ENCODE data around the gene CLIP2. TPM values are rescaled to one million over a fixed set of nuclear protein-coding genes. Genes with fewer than 3 reads are reported as not detected.
A peak's percentile ranks its signal among the peaks of the same experiment; 100 is the strongest.

CLIP2 gene
- polyA plus RNA-seq, 1 of the 3 experiments (the other 2 are of a cell fraction): 14.3 TPM

DNA sequence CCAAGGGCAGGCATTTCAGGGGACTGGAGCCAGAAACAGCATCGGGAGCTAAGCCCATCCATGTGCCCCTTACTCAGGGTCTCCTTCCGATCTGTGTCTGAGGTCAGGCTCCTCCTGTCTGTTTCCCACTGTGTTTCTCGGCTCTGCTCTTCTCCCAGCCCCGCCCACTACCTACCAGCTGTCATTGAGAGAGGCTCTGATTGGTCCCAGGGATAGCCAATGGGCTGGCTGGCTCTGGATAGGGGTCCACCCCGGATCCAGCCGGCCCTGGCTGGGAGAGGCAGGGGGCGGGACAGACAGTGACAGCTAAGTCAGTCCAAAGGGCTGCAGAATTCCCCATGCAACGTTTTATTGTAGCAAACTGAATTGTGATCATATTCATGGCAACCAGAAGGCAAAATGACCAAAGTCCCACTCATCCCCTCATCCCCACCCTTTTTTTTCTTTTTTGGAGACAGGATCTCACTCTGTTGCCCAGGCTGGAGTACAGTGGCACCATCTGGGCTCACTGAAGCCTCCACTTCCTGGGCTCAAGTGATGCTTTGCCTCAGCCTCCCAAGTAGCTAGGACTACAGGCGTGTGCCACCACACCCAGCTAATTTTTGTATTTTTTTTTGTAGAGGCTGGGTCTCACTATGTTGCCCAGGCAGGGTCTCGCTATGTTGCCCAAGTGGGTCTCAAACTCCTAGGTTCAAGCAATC, 76.3 kb downstream of the CLIP2 start:
- H3K9me3 ChIP-seq: no peaks in the 10 kb centered on the region
- TF ChIP-seq GABPA (IDR thresholded peaks at IDR 0.05; ENCODE audit: low read depth): no peak
- peak; percentile 90 for TF ChIP-seq MXI1 (IDR thresholded peaks at IDR 0.05; ENCODE audit: low read depth, low read length)
- TF ChIP-seq RFX5 (IDR thresholded peaks at IDR 0.05; ENCODE audit: low read length): peak; percentile 70
- ChIA-PET CTCF (interaction anchor here (0.8 to 2.8 kb wide), 9 partner anchors 11 to 201 kb away, joined by 3 to 22 read pairs (median 4); no protein-coding TSS in a partner anchor), POLR2A (interaction anchor here (0.6 kb wide), 1 partner anchor 261 kb away, joined by 3 read pairs; no protein-coding TSS in a partner anchor)
- peak overlapping the region in 1 of 2 experiments; percentile 47; a peak in 2 of 4 replicates for H3K27ac ChIP-seq (ENCODE audit: low read depth in 2 of 2, low read length in 1 of 2)
- H3K27me3 ChIP-seq (ENCODE audit: insufficient read depth): no peaks in the 10 kb centered on the region
- H3K4me3 ChIP-seq (ENCODE audit: low read depth in 2 of 2, low read length in 1 of 2): no peak overlapping the region
- H3K9me2 ChIP-seq: no peaks in the 10 kb centered on the region
- H3K4me1 ChIP-seq (ENCODE audit: control insufficient read depth in 1 of 2, insufficient read depth in 2 of 2, low read depth in 1 of 2, low read length in 1 of 2): peaks cover 0 to 4% of the 10 kb centered on the region in 2 experiments; a peak in 1 of 4 replicates
- H3K36me3 ChIP-seq (replicated peaks in 1 of 2; ENCODE audit: control insufficient read depth in 1 of 2, insufficient read depth in 2 of 2, low read length in 1 of 2): peaks cover 0 to 31% of the 10 kb centered on the region in 2 experiments
- peaks cover 15% of the 10 kb centered on the region for H3F3A ChIP-seq (replicated peaks; ENCODE audit: insufficient read depth)
- H4K20me1 ChIP-seq (ENCODE audit: insufficient read depth): no peaks in the 10 kb centered on the region
- peak; percentile 100 for DNase-seq
- H3K9ac ChIP-seq: no peak overlapping the region
- H3K79me2 ChIP-seq (ENCODE audit: insufficient read depth): no peaks in the 10 kb centered on the region
- no peak overlapping the region for H3K4me2 ChIP-seq
- H2AFZ ChIP-seq (ENCODE audit: low read depth): no peak overlapping the region
- WGBS (ENCODE audit: low lambda C conversion rate): 47% methylated on average over 10 of the region's 10 CpGs

DNA sequence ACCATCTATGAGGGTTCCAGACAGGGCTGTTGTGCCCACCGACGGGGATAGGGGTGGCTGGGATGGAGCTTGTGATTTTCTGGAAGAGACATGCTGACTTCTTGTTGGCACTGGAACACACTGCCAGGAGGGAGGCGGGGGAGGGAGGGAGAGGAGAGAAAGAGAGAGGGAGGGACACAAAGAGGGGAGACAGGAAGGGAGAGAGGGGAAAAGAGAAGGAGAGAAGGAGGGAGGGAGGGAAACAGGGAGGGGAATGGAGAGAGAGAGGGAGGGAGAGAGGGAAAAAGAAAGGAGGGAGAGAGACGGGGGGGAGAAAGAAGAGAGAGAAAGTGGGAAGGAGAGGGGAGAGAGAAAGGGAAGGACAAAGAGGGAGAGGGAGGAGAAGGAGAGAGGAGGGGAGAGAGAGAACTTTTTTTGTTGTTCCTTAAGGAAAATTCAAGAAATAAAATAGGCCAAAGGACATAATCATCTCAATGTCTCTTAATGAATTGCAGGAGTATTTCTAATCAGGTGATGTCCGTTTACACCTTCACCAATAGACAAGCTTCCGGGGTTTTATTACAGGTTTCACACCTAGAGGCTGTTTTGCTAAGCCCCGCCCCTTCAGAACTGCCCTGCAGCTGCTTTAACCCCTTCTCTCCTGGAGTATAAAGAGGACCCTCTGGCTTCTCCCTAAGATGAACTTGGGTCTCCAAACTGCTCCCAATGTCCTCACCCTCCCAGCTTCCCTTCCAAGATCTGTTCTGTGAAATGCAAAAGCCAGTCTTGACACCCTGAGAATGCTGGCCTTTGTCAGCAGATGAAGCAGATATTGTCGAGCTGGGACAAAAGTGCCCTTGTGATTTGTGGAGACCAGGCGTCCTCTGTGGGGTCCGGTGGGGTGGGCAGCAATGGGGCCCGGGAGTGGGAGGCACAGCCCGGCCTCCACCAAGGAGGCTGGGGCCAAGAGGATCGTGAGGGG, 82.5 kb downstream of the CLIP2 start:
- WGBS (ENCODE audit: low lambda C conversion rate): 78% methylated on average over 13 of the region's 13 CpGs
- CTCF ChIA-PET: interaction anchor here (1.6 to 8.3 kb wide), 3 partner anchors 29 to 165 kb away, joined by 6 to 47 read pairs (median 11); no protein-coding TSS in a partner anchor
- POLR2A ChIA-PET: no interaction called here
- H3K4me3 ChIP-seq (ENCODE audit: low read depth in 2 of 2, low read length in 1 of 2): no peak overlapping the region
- H3K79me2 ChIP-seq (ENCODE audit: insufficient read depth): no peaks in the 10 kb centered on the region
- no peaks in the 10 kb centered on the region for H3K9me2 ChIP-seq
- no peak for DNase-seq
- no peaks in the 10 kb centered on the region for H4K20me1 ChIP-seq (ENCODE audit: insufficient read depth)
- 0 out of 2 replicates have a peak overlapping the region, but pooled peaks have one; percentile 13 for H3K4me2 ChIP-seq
- peaks cover 0 to 16% of the 10 kb centered on the region in 2 experiments for H3K36me3 ChIP-seq (replicated peaks in 1 of 2; ENCODE audit: control insufficient read depth in 1 of 2, insufficient read depth in 2 of 2, low read length in 1 of 2)
- no peaks in the 10 kb centered on the region for H3K9me3 ChIP-seq
- H3K27ac ChIP-seq (ENCODE audit: low read depth in 2 of 2, low read length in 1 of 2): 0 out of 4 replicates have a peak overlapping the region, but pooled peaks of 1 of the 2 experiments have one; percentile 4
- no peaks in the 10 kb centered on the region; a peak in 1 of 4 replicates for H3K4me1 ChIP-seq (ENCODE audit: control insufficient read depth in 1 of 2, insufficient read depth in 2 of 2, low read depth in 1 of 2, low read length in 1 of 2)
- no peaks in the 10 kb centered on the region for H3K27me3 ChIP-seq (ENCODE audit: insufficient read depth)
- H3F3A ChIP-seq (replicated peaks; ENCODE audit: insufficient read depth): peaks cover 14% of the 10 kb centered on the region
- no peak overlapping the region for H3K9ac ChIP-seq
- H2AFZ ChIP-seq (ENCODE audit: low read depth): no peak overlapping the region
- TF ChIP-seq, protein P1, sequence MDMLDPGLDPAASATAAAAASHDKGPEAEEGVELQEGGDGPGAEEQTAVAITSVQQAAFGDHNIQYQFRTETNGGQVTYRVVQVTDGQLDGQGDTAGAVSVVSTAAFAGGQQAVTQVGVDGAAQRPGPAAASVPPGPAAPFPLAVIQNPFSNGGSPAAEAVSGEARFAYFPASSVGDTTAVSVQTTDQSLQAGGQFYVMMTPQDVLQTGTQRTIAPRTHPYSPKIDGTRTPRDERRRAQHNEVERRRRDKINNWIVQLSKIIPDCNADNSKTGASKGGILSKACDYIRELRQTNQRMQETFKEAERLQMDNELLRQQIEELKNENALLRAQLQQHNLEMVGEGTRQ (IDR thresholded peaks at IDR 0.05; ENCODE audit: borderline replicate concordance, low read depth, low read length): no peak
- TF ChIP-seq NRF1 (IDR thresholded peaks at IDR 0.05; ENCODE audit: low read depth, low read length) (no peak), FOXM1 (IDR thresholded peaks at IDR 0.05; ENCODE audit: low read depth) (no peak), YY1 (IDR thresholded peaks at IDR 0.05; ENCODE audit: low read depth) (no peak), MEF2A (IDR thresholded peaks at IDR 0.05; ENCODE audit: borderline replicate concordance, low read depth) (no peak), MXI1 (IDR thresholded peaks at IDR 0.05; ENCODE audit: low read depth, low read length) (no peak), RFX5 (IDR thresholded peaks at IDR 0.05; ENCODE audit: low read length) (no peak), SMC3 (IDR thresholded peaks at IDR 0.05; ENCODE audit: low read depth, low read length) (no peak), TAF1 (IDR thresholded peaks at IDR 0.05; ENCODE audit: borderline replicate concordance, low read depth, low read length) (no peak), EP300 (IDR thresholded peaks at IDR 0.05; ENCODE audit: borderline replicate concordance in 1 of 2, low read depth in 1 of 2, low read length in 1 of 2) (no peak), FOXJ3 (CRISPR knock-in tag; IDR thresholded peaks at IDR 0.05) (no peak), RCOR1 (IDR thresholded peaks at IDR 0.05; ENCODE audit: low read length) (no peak)
- TF ChIP-seq, protein P2, sequence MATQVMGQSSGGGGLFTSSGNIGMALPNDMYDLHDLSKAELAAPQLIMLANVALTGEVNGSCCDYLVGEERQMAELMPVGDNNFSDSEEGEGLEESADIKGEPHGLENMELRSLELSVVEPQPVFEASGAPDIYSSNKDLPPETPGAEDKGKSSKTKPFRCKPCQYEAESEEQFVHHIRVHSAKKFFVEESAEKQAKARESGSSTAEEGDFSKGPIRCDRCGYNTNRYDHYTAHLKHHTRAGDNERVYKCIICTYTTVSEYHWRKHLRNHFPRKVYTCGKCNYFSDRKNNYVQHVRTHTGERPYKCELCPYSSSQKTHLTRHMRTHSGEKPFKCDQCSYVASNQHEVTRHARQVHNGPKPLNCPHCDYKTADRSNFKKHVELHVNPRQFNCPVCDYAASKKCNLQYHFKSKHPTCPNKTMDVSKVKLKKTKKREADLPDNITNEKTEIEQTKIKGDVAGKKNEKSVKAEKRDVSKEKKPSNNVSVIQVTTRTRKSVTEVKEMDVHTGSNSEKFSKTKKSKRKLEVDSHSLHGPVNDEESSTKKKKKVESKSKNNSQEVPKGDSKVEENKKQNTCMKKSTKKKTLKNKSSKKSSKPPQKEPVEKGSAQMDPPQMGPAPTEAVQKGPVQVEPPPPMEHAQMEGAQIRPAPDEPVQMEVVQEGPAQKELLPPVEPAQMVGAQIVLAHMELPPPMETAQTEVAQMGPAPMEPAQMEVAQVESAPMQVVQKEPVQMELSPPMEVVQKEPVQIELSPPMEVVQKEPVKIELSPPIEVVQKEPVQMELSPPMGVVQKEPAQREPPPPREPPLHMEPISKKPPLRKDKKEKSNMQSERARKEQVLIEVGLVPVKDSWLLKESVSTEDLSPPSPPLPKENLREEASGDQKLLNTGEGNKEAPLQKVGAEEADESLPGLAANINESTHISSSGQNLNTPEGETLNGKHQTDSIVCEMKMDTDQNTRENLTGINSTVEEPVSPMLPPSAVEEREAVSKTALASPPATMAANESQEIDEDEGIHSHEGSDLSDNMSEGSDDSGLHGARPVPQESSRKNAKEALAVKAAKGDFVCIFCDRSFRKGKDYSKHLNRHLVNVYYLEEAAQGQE (IDR thresholded peaks at IDR 0.05; ENCODE audit: low read depth, low read length): no peak
- TF ChIP-seq, protein P3, sequence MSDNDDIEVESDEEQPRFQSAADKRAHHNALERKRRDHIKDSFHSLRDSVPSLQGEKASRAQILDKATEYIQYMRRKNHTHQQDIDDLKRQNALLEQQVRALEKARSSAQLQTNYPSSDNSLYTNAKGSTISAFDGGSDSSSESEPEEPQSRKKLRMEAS (IDR thresholded peaks at IDR 0.05; ENCODE audit: low read depth): no peak
- TF ChIP-seq, protein P4, sequence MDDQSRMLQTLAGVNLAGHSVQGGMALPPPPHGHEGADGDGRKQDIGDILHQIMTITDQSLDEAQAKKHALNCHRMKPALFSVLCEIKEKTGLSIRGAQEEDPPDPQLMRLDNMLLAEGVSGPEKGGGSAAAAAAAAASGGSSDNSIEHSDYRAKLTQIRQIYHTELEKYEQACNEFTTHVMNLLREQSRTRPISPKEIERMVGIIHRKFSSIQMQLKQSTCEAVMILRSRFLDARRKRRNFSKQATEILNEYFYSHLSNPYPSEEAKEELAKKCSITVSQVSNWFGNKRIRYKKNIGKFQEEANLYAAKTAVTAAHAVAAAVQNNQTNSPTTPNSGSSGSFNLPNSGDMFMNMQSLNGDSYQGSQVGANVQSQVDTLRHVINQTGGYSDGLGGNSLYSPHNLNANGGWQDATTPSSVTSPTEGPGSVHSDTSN (IDR thresholded peaks at IDR 0.05): no peak
- TF ChIP-seq, protein P5, sequence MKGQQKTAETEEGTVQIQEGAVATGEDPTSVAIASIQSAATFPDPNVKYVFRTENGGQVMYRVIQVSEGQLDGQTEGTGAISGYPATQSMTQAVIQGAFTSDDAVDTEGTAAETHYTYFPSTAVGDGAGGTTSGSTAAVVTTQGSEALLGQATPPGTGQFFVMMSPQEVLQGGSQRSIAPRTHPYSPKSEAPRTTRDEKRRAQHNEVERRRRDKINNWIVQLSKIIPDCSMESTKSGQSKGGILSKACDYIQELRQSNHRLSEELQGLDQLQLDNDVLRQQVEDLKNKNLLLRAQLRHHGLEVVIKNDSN (IDR thresholded peaks at IDR 0.05; ENCODE audit: borderline replicate concordance, low read depth): no peak
